Common myeloid progenitor, CD34-positive (primary cell): ENCODE data around the gene C1QTNF12.

Experiments
- CTCF ChIA-PET: fragments of 350-600 bp; sonication (Branson Sonifier 250); formaldehyde crosslinking; loops from one replicate; lab custom pipeline; 2021; ENCODE audit warnings: antibody characterized with exemption; lab: Charles Lee
- POLR2A ChIA-PET: fragments of 350-600 bp; sonication (Branson Sonifier 250); formaldehyde crosslinking; loops from one replicate; lab custom pipeline; 2021; ENCODE audit warnings: antibody characterized with exemption; lab: Charles Lee
- DNase-seq, 3 donors: peaks; one replicate each; pipeline versions ENCODE4 v3.0.0 to v3.0.0-alpha.2; 2013
- H3K27ac ChIP-seq, 2 experiments: 1 replicate in 1 of 2; 2 replicates in 1 of 2; pipeline ENCODE4 v1.7.0; 2013; ENCODE audit warnings: inconsistent platforms in 2 of 2, low read length in 2 of 2, mild to moderate bottlenecking in 2 of 2, low read depth in 1 of 2, moderate library complexity in 1 of 2; ENCODE audit not compliant: severe bottlenecking in 2 of 2, insufficient read depth in 1 of 2, poor library complexity in 1 of 2
- H3K27me3 ChIP-seq, 5 experiments: replicated peaks in 2 of 5; 1 replicate in 3 of 5; 2 replicates in 2 of 5; pipeline versions ENCODE4 v1.6.1 to v1.7.0; 2013; ENCODE audit warnings: low read length in 4 of 5, mild to moderate bottlenecking in 2 of 5, moderate library complexity in 2 of 5, inconsistent platforms in 1 of 5; ENCODE audit not compliant: insufficient read depth in 5 of 5, control insufficient read depth in 4 of 5
- H3K36me3 ChIP-seq, 4 experiments: 1 replicate in 2 of 4; 2 replicates in 2 of 4; pipeline versions ENCODE4 v1.6.1 to v1.7.0; 2013; ENCODE audit warnings: low read length in 3 of 4, control low read depth in 1 of 4, mild to moderate bottlenecking in 1 of 4; ENCODE audit not compliant: control insufficient read depth in 4 of 4, insufficient read depth in 4 of 4
- H3K4me1 ChIP-seq, 4 experiments: 1 replicate in 3 of 4; 2 replicates in 1 of 4; pipeline versions ENCODE4 v1.6.1 to v1.7.1; 2013; ENCODE audit warnings: low read length in 3 of 4, mild to moderate bottlenecking in 3 of 4, control low read depth in 1 of 4, inconsistent platforms in 1 of 4, moderate library complexity in 1 of 4; ENCODE audit not compliant: control insufficient read depth in 4 of 4, insufficient read depth in 4 of 4; ENCODE audit errors: control extremely low read depth in 1 of 4
- H3K4me3 ChIP-seq, 7 experiments: 1 replicate in 4 of 7; 2 replicates in 3 of 7; pipeline versions ENCODE4 v1.5.1 to v1.7.0; 2013; ENCODE audit warnings: mild to moderate bottlenecking in 7 of 7, low read length in 6 of 7, moderate library complexity in 6 of 7, inconsistent platforms in 2 of 7, low read depth in 2 of 7, control low read depth in 1 of 7; ENCODE audit not compliant: insufficient read depth in 4 of 7, control insufficient read depth in 1 of 7; ENCODE audit errors: extremely low read depth in 1 of 7
- H3K9me3 ChIP-seq, 5 experiments: 1 replicate in 4 of 5; 2 replicates in 1 of 5; pipeline versions ENCODE4 v1.6.1 to v1.7.1; 2013; ENCODE audit warnings: low read length in 4 of 5, mild to moderate bottlenecking in 2 of 5, inconsistent platforms in 1 of 5, low read depth in 1 of 5, moderate library complexity in 1 of 5; ENCODE audit not compliant: control insufficient read depth in 4 of 5, insufficient read depth in 2 of 5; ENCODE audit errors: control extremely low read depth in 1 of 5
- WGBS: methylation state at CpG from one replicate; pipeline ENCODE4 v1.1.5; 2013; ENCODE audit not compliant: insufficient coverage; 5-methylcytosine and 5-hydroxymethylcytosine counted together

The C1QTNF12 gene

DNA sequence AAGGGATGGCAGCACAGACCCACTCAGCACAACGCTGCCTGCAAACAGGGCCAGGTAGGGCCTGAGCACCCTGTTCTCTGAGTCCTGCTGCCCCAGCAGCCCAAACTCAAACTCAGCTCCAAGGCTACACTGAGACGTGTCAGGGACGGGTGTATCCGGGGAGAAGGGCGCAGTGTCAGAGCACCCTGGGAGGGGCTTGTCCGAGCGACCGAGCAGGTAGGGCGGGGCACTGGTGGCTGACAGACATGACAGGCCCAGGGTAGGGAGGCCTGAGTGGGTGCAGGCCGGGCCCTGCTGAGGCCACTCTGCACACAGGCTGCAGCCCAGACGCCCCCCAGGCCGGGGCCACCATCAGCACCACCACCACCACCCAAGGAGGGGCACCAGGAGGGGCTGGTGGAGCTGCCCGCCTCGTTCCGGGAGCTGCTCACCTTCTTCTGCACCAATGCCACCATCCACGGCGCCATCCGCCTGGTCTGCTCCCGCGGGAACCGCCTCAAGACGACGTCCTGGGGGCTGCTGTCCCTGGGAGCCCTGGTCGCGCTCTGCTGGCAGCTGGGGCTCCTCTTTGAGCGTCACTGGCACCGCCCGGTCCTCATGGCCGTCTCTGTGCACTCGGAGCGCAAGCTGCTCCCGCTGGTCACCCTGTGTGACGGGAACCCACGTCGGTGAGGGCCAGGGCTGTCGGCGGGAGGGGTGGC, 39.2 kb upstream of the C1QTNF12 start:
- no peak for DNase-seq
- Histone ChIP-seq H3K4me3 (no peak overlapping the region), H3K4me1 (no peaks in the 10 kb centered on the region), H3K9me3 (no peaks in the 10 kb centered on the region), H3K36me3 (no peaks in the 10 kb centered on the region), H3K27ac (no peak overlapping the region), H3K27me3 (no peaks in the 10 kb centered on the region)
- CTCF ChIA-PET = no interaction called here
- 82% methylated on average over 36 of the region's 37 CpGs for WGBS
- POLR2A ChIA-PET = no interaction called here

DNA sequence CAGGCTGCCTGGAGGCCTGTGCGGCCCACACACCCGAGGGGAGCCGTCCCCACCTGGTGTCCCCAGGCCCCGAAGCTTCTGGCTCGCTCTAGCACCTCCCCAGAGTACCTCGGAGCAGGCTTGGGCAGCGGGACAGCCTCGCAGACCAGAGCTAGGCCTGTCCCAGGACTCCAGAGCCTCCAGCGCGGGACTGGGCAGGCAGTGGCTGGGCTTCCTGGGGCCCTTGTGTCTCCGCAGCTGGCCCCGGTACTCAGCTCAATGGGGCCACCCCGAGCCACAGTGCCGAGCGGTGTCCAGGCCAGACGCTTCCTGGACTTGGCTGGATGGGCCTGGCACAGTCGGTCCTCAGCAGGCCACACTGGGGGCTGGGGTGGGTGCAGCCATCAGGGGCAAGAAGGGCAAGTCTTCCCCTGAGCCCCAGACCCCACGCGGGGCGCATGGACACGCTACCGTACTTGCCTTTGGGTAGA, 38.6 kb upstream of the C1QTNF12 start:
- no peak overlapping the region for H3K4me3 ChIP-seq
- H3K27me3 ChIP-seq = no peaks in the 10 kb centered on the region
- DNase-seq = no peak
- H3K4me1 ChIP-seq = no peaks in the 10 kb centered on the region
- ChIA-PET CTCF (interaction anchor here (1.7 kb wide), 1 partner anchor 20 kb away, joined by 4 read pairs; no protein-coding TSS in a partner anchor), POLR2A (no interaction called here)
- H3K36me3 ChIP-seq = no peaks in the 10 kb centered on the region
- no peak overlapping the region for H3K27ac ChIP-seq
- 98% methylated on average over 17 of the region's 22 CpGs for WGBS
- H3K9me3 ChIP-seq = no peaks in the 10 kb centered on the region

DNA sequence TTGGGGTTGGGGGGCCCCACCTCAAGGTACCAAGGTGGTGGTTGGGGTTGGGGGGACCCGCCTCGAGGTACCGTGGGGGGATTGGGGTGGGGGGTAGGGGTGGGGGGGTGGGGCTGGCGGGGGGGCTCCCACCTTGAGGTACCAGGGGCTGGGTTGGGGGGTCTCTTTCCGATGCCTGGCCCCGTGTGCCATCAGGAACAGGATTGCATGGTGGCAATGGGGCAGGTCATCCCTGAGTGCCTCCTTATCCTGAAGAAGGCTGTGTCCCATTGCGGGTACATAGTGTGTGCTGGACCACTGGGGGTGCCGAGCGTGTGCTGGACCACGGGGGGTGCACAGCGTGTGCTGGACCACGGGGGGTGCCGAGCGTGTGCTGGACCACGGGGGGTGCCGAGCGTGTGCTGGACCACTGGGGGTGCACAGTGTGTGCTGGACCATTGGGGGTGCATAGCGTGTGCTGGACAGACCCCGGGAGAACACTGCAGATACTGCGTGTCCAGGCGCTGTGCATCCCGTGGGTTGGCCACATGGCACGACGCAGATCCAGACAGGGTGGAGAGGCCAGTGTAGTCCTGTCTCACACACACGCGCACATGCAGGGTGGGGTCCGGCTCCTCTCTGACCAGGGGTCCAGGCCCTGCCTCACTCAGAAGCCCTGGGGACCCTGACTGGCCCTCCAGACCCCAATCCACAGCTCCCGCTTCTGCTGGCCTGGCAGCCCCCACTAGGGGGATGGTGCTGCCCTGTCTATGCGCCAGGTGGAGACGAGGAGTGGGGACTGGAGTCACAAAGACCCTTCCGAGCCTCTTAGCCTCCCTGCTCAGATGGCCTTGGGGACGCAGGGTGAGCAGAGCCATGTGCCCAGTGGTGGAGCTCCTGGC, 37.9 kb upstream of the C1QTNF12 start:
- CTCF ChIA-PET = interaction anchor here (1.4 to 1.7 kb wide), 2 partner anchors 7 to 21 kb away, joined by 3 to 4 read pairs; no protein-coding TSS in a partner anchor
- 96% methylated on average over 25 of the region's 32 CpGs for WGBS

DNA sequence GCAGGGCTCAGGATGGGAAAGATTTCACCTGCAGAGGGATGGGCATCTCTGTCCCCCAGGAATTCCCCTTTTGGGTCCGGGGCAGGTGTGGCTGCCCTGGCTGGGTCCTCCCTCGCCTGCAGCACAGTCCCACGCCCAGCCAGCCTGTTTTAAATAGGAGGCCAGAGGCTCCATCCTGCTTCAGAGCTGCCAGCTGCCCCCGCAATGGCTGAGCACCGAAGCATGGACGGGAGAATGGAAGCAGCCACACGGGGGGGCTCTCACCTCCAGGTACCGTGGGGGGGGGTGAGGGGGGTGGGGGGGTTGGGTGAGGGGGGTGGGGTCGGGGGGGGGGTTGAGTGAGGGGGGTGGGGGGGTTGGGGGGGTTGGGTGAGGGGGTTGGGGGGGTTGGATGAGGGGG, 37.3 kb upstream of the C1QTNF12 start:
- Histone ChIP-seq H3K27me3 (no peaks in the 10 kb centered on the region), H3K4me1 (no peaks in the 10 kb centered on the region), H3K27ac (no peak overlapping the region), H3K36me3 (no peaks in the 10 kb centered on the region), H3K9me3 (no peaks in the 10 kb centered on the region), H3K4me3 (no peak overlapping the region)
- 7% methylated on average over 3 of the region's 9 CpGs for WGBS
- peak; percentile 48 to 59 (median 56) for DNase-seq
- ChIA-PET CTCF (interaction anchor here (1.4 to 1.7 kb wide), 2 partner anchors 8 to 21 kb away, joined by 3 to 4 read pairs; no protein-coding TSS in a partner anchor), POLR2A (no interaction called here)

More for the DNA sequence above, 37.9 kb upstream of the C1QTNF12 start:
- POLR2A ChIA-PET = no interaction called here
- Histone ChIP-seq H3K4me3 (no peak overlapping the region), H3K27ac (no peak overlapping the region), H3K4me1 (no peaks in the 10 kb centered on the region), H3K9me3 (no peaks in the 10 kb centered on the region), H3K36me3 (no peaks in the 10 kb centered on the region), H3K27me3 (no peaks in the 10 kb centered on the region)
- no peak for DNase-seq

DNA sequence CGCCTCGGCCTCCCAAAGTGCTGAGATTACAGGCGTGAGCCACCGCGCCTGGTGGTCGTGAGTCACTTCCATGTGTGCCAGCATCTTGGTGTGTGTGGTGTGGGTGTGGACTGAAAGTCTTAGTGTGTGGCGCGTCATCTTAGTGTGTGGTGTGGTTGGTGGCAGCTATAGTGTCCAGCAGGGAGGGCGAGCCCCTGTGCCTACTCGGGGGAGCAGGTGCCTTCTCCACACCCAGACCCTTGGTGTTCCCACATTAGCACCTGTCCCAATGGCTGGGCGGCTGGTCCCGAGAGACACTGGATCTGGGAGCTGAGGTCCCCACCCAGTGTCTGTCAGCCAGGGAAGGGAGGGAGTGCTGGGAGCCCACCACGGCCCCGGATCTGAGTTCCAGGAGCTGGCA, 36.5 kb upstream of the C1QTNF12 start:
- peak in 2 of 3 donors; percentile 41 to 48 for DNase-seq
- ChIA-PET POLR2A (no interaction called here), CTCF (interaction anchor here (1.4 kb wide), 1 partner anchor 9 kb away, joined by 3 read pairs; no protein-coding TSS in a partner anchor)
- Histone ChIP-seq H3K27me3 (no peaks in the 10 kb centered on the region), H3K4me1 (no peaks in the 10 kb centered on the region), H3K4me3 (no peak overlapping the region), H3K9me3 (no peaks in the 10 kb centered on the region), H3K27ac (no peak overlapping the region), H3K36me3 (no peaks in the 10 kb centered on the region)
- 92% methylated on average over 10 of the region's 14 CpGs for WGBS

DNA sequence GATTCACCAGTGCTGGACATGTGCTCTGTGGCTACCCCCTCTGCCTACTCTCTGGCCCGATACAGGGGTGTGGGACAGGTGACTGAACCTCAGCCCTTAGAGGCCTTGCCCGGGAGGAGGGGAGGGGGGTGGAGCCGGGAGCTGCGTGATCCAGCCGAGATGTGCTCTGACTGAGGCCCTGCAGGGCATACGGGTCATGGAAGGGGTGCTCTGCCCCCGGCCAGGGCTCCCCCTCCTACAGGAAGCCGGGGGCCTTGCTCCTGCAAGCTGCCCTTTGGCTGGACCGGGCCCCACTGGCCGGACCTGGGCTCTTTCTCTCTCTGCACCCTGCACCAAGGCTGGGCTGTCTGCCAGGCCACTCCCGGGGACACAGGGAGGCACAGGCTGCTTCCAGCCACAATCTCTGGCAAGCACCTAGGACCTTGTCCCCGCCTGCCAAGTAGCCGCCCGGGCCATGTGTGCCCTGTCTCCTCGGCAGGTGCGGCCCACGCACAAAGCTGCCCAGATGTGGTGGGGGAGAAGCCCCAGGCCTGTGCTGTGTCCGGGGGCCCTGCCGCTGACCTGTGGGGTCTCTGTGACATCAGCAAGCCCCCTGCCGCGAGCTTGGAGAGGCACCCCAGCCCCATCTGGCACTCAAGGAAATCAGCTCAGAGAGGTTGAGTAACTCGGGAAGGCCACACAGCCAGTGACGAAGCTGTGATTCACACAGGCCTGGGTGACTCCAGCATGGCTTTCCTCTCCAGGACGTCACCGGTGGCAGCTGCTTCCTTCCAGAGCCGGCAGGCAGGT, 35.2 kb upstream of the C1QTNF12 start:
- ChIA-PET CTCF (no interaction called here), POLR2A (no interaction called here)
- H3K27me3 ChIP-seq = no peaks in the 10 kb centered on the region
- H3K4me3 ChIP-seq = no peak overlapping the region
- WGBS = 85% methylated on average over 19 of the region's 26 CpGs
- H3K9me3 ChIP-seq = no peaks in the 10 kb centered on the region
- peak in 1 of 3 donors; percentile 47 for DNase-seq
- no peaks in the 10 kb centered on the region for H3K4me1 ChIP-seq
- H3K36me3 ChIP-seq = no peaks in the 10 kb centered on the region
- H3K27ac ChIP-seq = no peak overlapping the region
